HepG2 (cell line): ENCODE results near the gene OBSL1. TPM values are rescaled to one million over a fixed set of nuclear protein-coding genes. Genes with fewer than 3 reads are reported as not detected.

Source experiments
- ARID3A ChIP-seq: IDR thresholded peaks from 2 replicates; pipeline ENCODE4 v1.6.1; 2012; ENCODE audit warnings: low read depth, low read length, improper control_type of control experiment
- HIC2 ChIP-seq: sonication (generic); formaldehyde crosslinking; IDR thresholded peaks from 2 replicates; pipeline ENCODE4 v1.9.0; 2022; ENCODE audit warnings: low read depth, missing genetic modification reagents
- IKZF4 ChIP-seq: sonication (generic); formaldehyde crosslinking; IDR thresholded peaks from 2 replicates; pipeline ENCODE4 v1.5.1; 2020; ENCODE audit warnings: borderline replicate concordance, mild to moderate bottlenecking, low read depth, missing genetic modification reagents; ENCODE audit errors: not compliant biosample characterization
- IRF2 ChIP-seq: IDR thresholded peaks from 2 replicates; pipeline ENCODE4 v1.6.1; 2018; ENCODE audit warnings: missing genetic modification reagents, missing compliant biosample characterization
- IRX3 ChIP-seq: sonication (generic); formaldehyde crosslinking; IDR thresholded peaks from 2 replicates; pipeline ENCODE4 v1.8.1; 2023; ENCODE audit warnings: mild to moderate bottlenecking, low read depth, missing genetic modification reagents, borderline replicate concordance
- MAFF ChIP-seq: IDR thresholded peaks from 2 replicates; pipeline ENCODE4 v1.6.1; 2011; ENCODE audit warnings: low read depth, low read length, improper control_type of control experiment
- PCBP2 ChIP-seq: fragments of 200-400 bp; formaldehyde crosslinking; optimal IDR thresholded peaks from 2 replicates; pipeline ENCODE3; 2018; ENCODE audit warnings: low read length, low read depth; ENCODE audit not compliant: poor library complexity, severe bottlenecking
- POGK ChIP-seq: sonication (generic); formaldehyde crosslinking; conservative IDR thresholded peaks from 2 replicates; pipeline ENCODE4 v1.8.0; 2022; ENCODE audit warnings: mild to moderate bottlenecking, moderate library complexity, missing genetic modification reagents
- RXRB ChIP-seq: IDR thresholded peaks from 2 replicates; pipeline ENCODE4 v1.6.1; 2016; ENCODE audit warnings: borderline replicate concordance, missing genetic modification reagents, missing compliant biosample characterization
- SATB2 ChIP-seq: sonication (generic); formaldehyde crosslinking; IDR thresholded peaks from 2 replicates; pipeline ENCODE4 v1.5.0; 2020; ENCODE audit warnings: missing genetic modification reagents
- ZBTB21 ChIP-seq: sonication (generic); formaldehyde crosslinking; IDR thresholded peaks from 2 replicates; pipeline ENCODE4 v1.4.0; 2020; ENCODE audit warnings: missing genetic modification reagents
- ZFP36L1 ChIP-seq: sonication (generic); formaldehyde crosslinking; IDR thresholded peaks from 2 replicates; pipeline ENCODE4 v1.8.0; 2022; ENCODE audit warnings: mild to moderate bottlenecking, missing genetic modification reagents, moderate library complexity
- ZNF160 ChIP-seq: sonication (generic); formaldehyde crosslinking; IDR thresholded peaks from 2 replicates; pipeline ENCODE4 v1.8.0; 2022; ENCODE audit warnings: mild to moderate bottlenecking, inconsistent platforms, missing genetic modification reagents
- ZNF253 ChIP-seq: sonication (generic); formaldehyde crosslinking; IDR thresholded peaks from 2 replicates; pipeline ENCODE4 v1.8.0; 2022; ENCODE audit warnings: mild to moderate bottlenecking, missing genetic modification reagents, borderline replicate concordance
- ZNF570 ChIP-seq: sonication (generic); formaldehyde crosslinking; IDR thresholded peaks from 2 replicates; pipeline ENCODE4 v1.4.0; 2020; ENCODE audit warnings: mild to moderate bottlenecking, missing genetic modification reagents, borderline replicate concordance
- ZNF891 ChIP-seq: sonication (generic); formaldehyde crosslinking; IDR thresholded peaks from 2 replicates; pipeline ENCODE4 v1.5.0; 2020; ENCODE audit warnings: mild to moderate bottlenecking, missing genetic modification reagents
- ZSCAN12 ChIP-seq: sonication (generic); formaldehyde crosslinking; IDR thresholded peaks from 2 replicates; pipeline ENCODE4 v1.9.0; 2021; ENCODE audit warnings: mild to moderate bottlenecking, missing genetic modification reagents
- ZSCAN29 ChIP-seq: sonication (generic); formaldehyde crosslinking; conservative IDR thresholded peaks from 2 replicates; pipeline ENCODE4 v1.4.0; 2020; ENCODE audit warnings: mild to moderate bottlenecking, missing genetic modification reagents
- ZSCAN5A ChIP-seq: sonication (generic); formaldehyde crosslinking; IDR thresholded peaks from 2 replicates; pipeline ENCODE4 v1.8.0; 2022; ENCODE audit warnings: mild to moderate bottlenecking, missing genetic modification reagents, borderline replicate concordance
- polyA plus RNA-seq, 8 experiments: library from polyadenylated mRNA; depleted of rRNA in 3 of 8; stranded (reverse) in 7 of 8; unstranded in 1 of 8; fragments of >200 nt; fragmentation: Illumina TruSeq in 4 of 8; extraction: Trizol in 4 of 8; gene quantifications; 2 replicates each; pipeline versions ENCODE4 v1.2.1 to v1.2.3, GENCODE V29; 2011 to 2016; ENCODE audit warnings: low read depth in 4 of 8, missing spikeins in 1 of 8, mixed read lengths in 1 of 8; ENCODE audit not compliant: insufficient read depth in 1 of 8
- total RNA-seq, 5 experiments: library from RNA; depleted of rRNA; stranded (reverse); fragments of >200 nt; fragmentation: Illumina TruSeq; extraction: Trizol; gene quantifications; 2 replicates each; pipeline ENCODE4 v1.2.3, GENCODE V29; 2016; ENCODE audit warnings: low read depth in 1 of 5

OBSL1 gene
- total and polyA plus RNA-seq, 2 of the 13 experiments (the other 11 are each of a cell fraction or from before 2014, with no cell fraction given): 86.7 to 218 TPM

- TF ChIP-seq ZNF253 (CRISPR knock-in tag) (no peak), ZSCAN5A (no peak), ZNF570 (CRISPR knock-in tag) (no peak), SATB2 (CRISPR knock-in tag) (no peak), IRF2 (CRISPR knock-in tag) (no peak), POGK (CRISPR knock-in tag) (no peak), ZSCAN29 (CRISPR knock-in tag) (no peak), RXRB (CRISPR knock-in tag) (no peak), ZFP36L1 (CRISPR knock-in tag) (no peak), IKZF4 (peak; percentile 34), ARID3A (no peak), ZSCAN12 (CRISPR knock-in tag) (no peak), ZNF891 (no peak), MAFF (no peak), IRX3 (CRISPR knock-in tag) (no peak), PCBP2 (no peak), HIC2 (no peak), ZNF160 (CRISPR knock-in tag) (no peak), ZBTB21 (no peak)
Measured at GRCh38 chr2:219562049-219563020, 9.0 kb downstream of the OBSL1 start (continued).
